Suprapubic skin (tissue), 4 donors: Measurements from ENCODE around the gene GAS6. TPM values are rescaled to one million over a fixed set of nuclear protein-coding genes. Genes with fewer than 3 reads are reported as not detected.

ENCODE experiments used
- DNase-seq, 2 donors: peaks; one replicate each; pipeline ENCODE4 v3.0.0-alpha.2; 2019; ENCODE audit warnings: low spot score in 2 of 2
- H3K27ac ChIP-seq: fragments of 200-600 bp; sonication (generic); one replicate; pipeline ENCODE4 v1.5.1; 2019
- H3K27me3 ChIP-seq: fragments of 200-600 bp; sonication (generic); one replicate; pipeline ENCODE4 v1.5.1; 2019
- H3K36me3 ChIP-seq: fragments of 200-600 bp; sonication (generic); one replicate; pipeline ENCODE4 v1.5.1; 2019
- H3K4me1 ChIP-seq: fragments of 200-600 bp; sonication (generic); one replicate; pipeline ENCODE4 v1.5.1; 2019
- H3K4me3 ChIP-seq: fragments of 200-600 bp; sonication (generic); one replicate; pipeline ENCODE4 v1.5.1; 2019; ENCODE audit warnings: mild to moderate bottlenecking
- H3K9me3 ChIP-seq: fragments of 200-600 bp; sonication (generic); one replicate; pipeline ENCODE4 v1.5.1; 2019
- CTCF ChIP-seq, 2 donors: fragments of 200-600 bp in 1 of 2; fragments of 450-650 bp in 1 of 2; sonication (generic) in 1 of 2; IDR thresholded peaks; one replicate each; pipeline ENCODE4 v1.5.1; 2016 to 2019; ENCODE audit warnings: antibody characterized with exemption in 2 of 2, mild to moderate bottlenecking in 1 of 2, moderate library complexity in 1 of 2
- EP300 ChIP-seq: sonication (generic); formaldehyde crosslinking; IDR thresholded peaks from one replicate; pipeline ENCODE4 v1.6.1; 2017; ENCODE audit warnings: antibody characterized with exemption
- POLR2A ChIP-seq, 2 donors: fragments of 450-650 bp; IDR thresholded peaks; one replicate each; pipeline ENCODE4 v1.6.1; 2017; ENCODE audit warnings: antibody characterized with exemption in 2 of 2, mild to moderate bottlenecking in 2 of 2, moderate library complexity in 2 of 2
- POLR2AphosphoS5 ChIP-seq, 3 donors: sonication (generic); formaldehyde crosslinking; IDR thresholded peaks; one replicate each; pipeline ENCODE4 v1.6.1; 2017; ENCODE audit warnings: antibody characterized with exemption in 3 of 3
- WGBS: methylation state at CpG from one replicate; pipeline ENCODE4 v1.1.5; 2018; 5-methylcytosine and 5-hydroxymethylcytosine counted together
- total RNA-seq, 4 donors: library from RNA; depleted of rRNA; stranded (reverse); fragments of >200 nt; gene quantifications; one replicate each; pipeline ENCODE4 v1.1.0, GENCODE V29; 2016

The GAS6 gene
- total RNA-seq, 4 donors from 2014 or later, result 175 to 286 (median 224) TPM

- DNase-seq, result no peak
- TF ChIP-seq POLR2A (IDR thresholded peaks at IDR 0.05) (no peak), EP300 (no peak), POLR2AphosphoS5 (IDR thresholded peaks at IDR 0.05) (no peak), CTCF (IDR thresholded peaks at IDR 0.05) (no peak)
These were observed 78.5 kb downstream of the GAS6 start for GRCh38 chr13:113785051-113786010.

GRCh38 chr13:113784645-113785024 is 79.2 kb downstream of the GAS6 start:
- H3K4me1 ChIP-seq, result no peaks in the 10 kb centered on the region
- no peaks in the 10 kb centered on the region for H3K36me3 ChIP-seq
- WGBS, result 92% methylated on average over 4 of the region's 5 CpGs

More at GRCh38 chr13:113785051-113786010, 78.5 kb downstream of the GAS6 start:
- H3K36me3 ChIP-seq, result no peaks in the 10 kb centered on the region
- H3K4me1 ChIP-seq, result no peaks in the 10 kb centered on the region
- H3K4me3 ChIP-seq, result no peak overlapping the region
- no peaks in the 10 kb centered on the region for H3K27me3 ChIP-seq
- H3K9me3 ChIP-seq, result no peaks in the 10 kb centered on the region
- WGBS, result 82% methylated on average over 17 of the region's 19 CpGs
- H3K27ac ChIP-seq, result no peak overlapping the region

GRCh38 chr13:113783966-113784644 is 79.8 kb downstream of the GAS6 start:
- DNase-seq, result no peak
- H3K36me3 ChIP-seq, result no peaks in the 10 kb centered on the region
- 81% methylated on average over 10 of the region's 10 CpGs for WGBS
- TF ChIP-seq EP300 (no peak), POLR2A (IDR thresholded peaks at IDR 0.05) (no peak), CTCF (IDR thresholded peaks at IDR 0.05) (no peak), POLR2AphosphoS5 (IDR thresholded peaks at IDR 0.05) (no peak)
- no peaks in the 10 kb centered on the region for H3K27me3 ChIP-seq
- H3K4me3 ChIP-seq, result no peak overlapping the region
- no peaks in the 10 kb centered on the region for H3K9me3 ChIP-seq
- H3K27ac ChIP-seq, result no peak overlapping the region
- no peaks in the 10 kb centered on the region for H3K4me1 ChIP-seq

More at GRCh38 chr13:113784645-113785024, 79.2 kb downstream of the GAS6 start:
- no peak for DNase-seq
- no peaks in the 10 kb centered on the region for H3K27me3 ChIP-seq
- H3K9me3 ChIP-seq, result no peaks in the 10 kb centered on the region
- H3K4me3 ChIP-seq, result no peak overlapping the region
- no peak overlapping the region for H3K27ac ChIP-seq
- no peak for TF ChIP-seq POLR2A (IDR thresholded peaks at IDR 0.05)
- TF ChIP-seq POLR2AphosphoS5 (IDR thresholded peaks at IDR 0.05), result no peak
- TF ChIP-seq CTCF (IDR thresholded peaks at IDR 0.05), result no peak

GRCh38 chr13:113783200-113783881 is 80.5 kb downstream of the GAS6 start:
- Histone ChIP-seq H3K36me3 (no peaks in the 10 kb centered on the region), H3K9me3 (no peaks in the 10 kb centered on the region), H3K27me3 (no peaks in the 10 kb centered on the region), H3K4me3 (no peak overlapping the region), H3K4me1 (no peaks in the 10 kb centered on the region), H3K27ac (no peak overlapping the region)
- 57% methylated on average over 12 of the region's 12 CpGs for WGBS
- no peak for DNase-seq
- TF ChIP-seq EP300 (no peak), CTCF (IDR thresholded peaks at IDR 0.05) (no peak), POLR2AphosphoS5 (IDR thresholded peaks at IDR 0.05) (no peak), POLR2A (IDR thresholded peaks at IDR 0.05) (no peak)
